RWPE2 (cell line): ENCODE measurements around the gene ADGRF3.

Experiments
- ATAC-seq: fragments of 200-7000 bp; cut with Tn5 transposase; 3 replicates; pipeline ENCODE4 v1.9.1; 2021; ENCODE audit warnings: low read depth
- DNase-seq: peaks from one replicate; pipeline ENCODE4 v3.0.0-alpha.2; 2020; ENCODE audit warnings: low spot score
- H3K27ac ChIP-seq: fragments of 450-650 bp; 2 replicates; pipeline ENCODE4 v1.5.1; 2017; ENCODE audit warnings: mild to moderate bottlenecking; ENCODE audit not compliant: poor library complexity, severe bottlenecking
- H3K27me3 ChIP-seq: fragments of 250-450 bp; sonication (Bioruptor Pico); 2 replicates; pipeline ENCODE4 v1.5.1; 2021; ENCODE audit warnings: mild to moderate bottlenecking, moderate library complexity; ENCODE audit not compliant: insufficient read depth, poor library complexity, severe bottlenecking
- H3K36me3 ChIP-seq: fragments of 250-450 bp; sonication (Bioruptor Pico); 2 replicates; pipeline ENCODE4 v1.5.1; 2020; ENCODE audit warnings: low read depth, mild to moderate bottlenecking, moderate library complexity
- H3K4me1 ChIP-seq: fragments of 250-450 bp; sonication (Bioruptor Pico); 2 replicates; pipeline ENCODE4 v1.5.1; 2021; ENCODE audit warnings: mild to moderate bottlenecking, moderate library complexity; ENCODE audit not compliant: insufficient read depth, poor library complexity, severe bottlenecking
- H3K4me3 ChIP-seq: fragments of 250-450 bp; sonication (Bioruptor Pico); 2 replicates; pipeline ENCODE4 v1.5.1; 2021; ENCODE audit warnings: mild to moderate bottlenecking, moderate library complexity; ENCODE audit not compliant: severe bottlenecking
- H3K9me3 ChIP-seq: fragments of 250-450 bp; sonication (Bioruptor Pico); 2 replicates; pipeline ENCODE4 v1.5.1; 2021; ENCODE audit warnings: mild to moderate bottlenecking, moderate library complexity; ENCODE audit not compliant: severe bottlenecking
- TF ChIP-seq, protein P1 (sequence below): fragments of 450-650 bp; IDR thresholded peaks from one replicate; pipeline ENCODE4 v1.5.1; 2017; ENCODE audit warnings: mild to moderate bottlenecking, moderate library complexity; ENCODE audit not compliant: poor library complexity, severe bottlenecking

ADGRF3 gene

DNA sequence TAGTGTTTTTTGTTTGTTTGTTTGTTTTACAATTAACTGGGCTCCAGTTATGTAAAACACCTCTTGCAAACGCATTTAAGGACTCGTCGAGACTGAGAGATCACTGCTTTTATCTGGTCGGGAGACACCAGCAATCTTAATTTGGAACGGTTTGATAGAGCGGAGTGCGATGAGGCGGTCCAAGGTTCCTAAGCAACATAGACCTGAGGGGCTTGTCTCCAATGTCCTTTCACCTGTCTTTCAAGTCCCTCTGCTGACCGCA, 1.4 kb downstream of the ADGRF3 start:
- no peaks in the 10 kb centered on the region for H3K27me3 ChIP-seq
- no peaks in the 10 kb centered on the region for H3K9me3 ChIP-seq
- no peak; the same call in 2 of the 3 replicates for ATAC-seq
- peak overlapping the region; percentile 76 for H3K27ac ChIP-seq
- TF ChIP-seq, protein P1, sequence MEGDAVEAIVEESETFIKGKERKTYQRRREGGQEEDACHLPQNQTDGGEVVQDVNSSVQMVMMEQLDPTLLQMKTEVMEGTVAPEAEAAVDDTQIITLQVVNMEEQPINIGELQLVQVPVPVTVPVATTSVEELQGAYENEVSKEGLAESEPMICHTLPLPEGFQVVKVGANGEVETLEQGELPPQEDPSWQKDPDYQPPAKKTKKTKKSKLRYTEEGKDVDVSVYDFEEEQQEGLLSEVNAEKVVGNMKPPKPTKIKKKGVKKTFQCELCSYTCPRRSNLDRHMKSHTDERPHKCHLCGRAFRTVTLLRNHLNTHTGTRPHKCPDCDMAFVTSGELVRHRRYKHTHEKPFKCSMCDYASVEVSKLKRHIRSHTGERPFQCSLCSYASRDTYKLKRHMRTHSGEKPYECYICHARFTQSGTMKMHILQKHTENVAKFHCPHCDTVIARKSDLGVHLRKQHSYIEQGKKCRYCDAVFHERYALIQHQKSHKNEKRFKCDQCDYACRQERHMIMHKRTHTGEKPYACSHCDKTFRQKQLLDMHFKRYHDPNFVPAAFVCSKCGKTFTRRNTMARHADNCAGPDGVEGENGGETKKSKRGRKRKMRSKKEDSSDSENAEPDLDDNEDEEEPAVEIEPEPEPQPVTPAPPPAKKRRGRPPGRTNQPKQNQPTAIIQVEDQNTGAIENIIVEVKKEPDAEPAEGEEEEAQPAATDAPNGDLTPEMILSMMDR: no peak
- peak overlapping the region; percentile 68 for H3K4me3 ChIP-seq
- no peak for DNase-seq
- H3K36me3 ChIP-seq: peaks cover 10% of the 10 kb centered on the region; the same call in 1 of the 2 replicates
- H3K4me1 ChIP-seq: peaks cover 20% of the 10 kb centered on the region

DNA sequence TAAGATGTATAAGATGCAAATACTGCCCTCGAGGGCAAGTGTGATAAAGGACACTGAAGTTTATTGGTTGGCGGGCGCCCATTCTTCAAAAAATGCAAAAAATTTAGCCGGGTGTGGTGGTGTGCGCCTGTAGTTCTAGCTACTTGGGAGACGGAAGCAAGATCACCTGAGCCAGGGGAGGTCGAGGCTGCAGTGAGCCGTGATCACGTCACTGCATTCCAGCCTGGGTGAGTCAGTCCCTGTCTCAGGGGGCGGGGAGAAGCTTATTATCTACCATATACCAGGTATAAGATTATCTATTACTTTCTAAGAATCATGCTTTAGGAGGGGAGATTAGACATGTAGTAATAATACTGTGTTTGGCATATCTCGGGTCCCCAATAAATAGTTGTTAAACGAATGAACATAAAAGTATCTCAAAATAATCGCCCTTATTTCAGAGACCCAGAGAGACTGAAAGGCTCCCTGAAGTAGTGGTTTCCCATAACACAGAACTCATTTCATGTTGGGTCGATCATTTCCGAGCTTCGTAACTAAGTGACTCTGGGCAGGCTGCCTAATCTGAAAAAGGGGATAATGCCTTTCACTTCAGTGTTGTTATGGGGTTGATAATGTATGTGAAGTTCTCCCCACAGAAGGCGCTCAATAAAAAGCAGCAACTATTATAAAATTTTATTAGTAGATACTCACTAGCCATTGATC, 1.9 kb downstream of the ADGRF3 start:
- TF ChIP-seq, protein P1: no peak
- DNase-seq (no peak), ATAC-seq (no peak; the same call in 2 of the 3 replicates)
- Histone ChIP-seq H3K9me3 (no peaks in the 10 kb centered on the region), H3K27me3 (no peaks in the 10 kb centered on the region), H3K4me3 (peak overlapping the region; percentile 68), H3K36me3 (peaks cover 10% of the 10 kb centered on the region; the same call in 1 of the 2 replicates), H3K27ac (peak overlapping the region; percentile 76), H3K4me1 (peaks cover 20% of the 10 kb centered on the region)

DNA sequence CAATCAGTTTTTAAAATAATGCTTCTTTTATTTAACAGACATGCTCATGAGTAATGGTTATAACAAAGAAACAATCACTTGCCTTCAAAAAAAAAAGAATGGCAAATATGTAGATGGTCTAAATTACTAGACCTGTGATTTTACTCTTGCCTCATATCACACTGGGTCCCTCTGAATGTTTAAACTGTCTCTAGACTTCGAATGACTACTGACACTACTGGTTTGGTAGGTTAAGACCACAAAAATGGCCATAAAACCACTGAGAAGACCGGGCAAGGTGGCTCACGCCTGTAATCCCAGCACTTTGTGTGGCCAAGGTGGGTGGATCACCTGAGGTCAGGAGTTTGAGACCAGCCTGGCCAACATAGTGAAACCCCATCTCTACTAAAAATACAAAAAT, 5.8 kb downstream of the ADGRF3 start:
- H3K4me3 ChIP-seq: no peak overlapping the region
- no peak overlapping the region for H3K27ac ChIP-seq
- TF ChIP-seq, protein P1: no peak
- DNase-seq (no peak), ATAC-seq (no peak)
- peaks cover 11% of the 10 kb centered on the region for H3K4me1 ChIP-seq
- H3K36me3 ChIP-seq: 0 out of 2 replicates have a peak, but pooled peaks cover 4% of the 10 kb centered on the region
- H3K27me3 ChIP-seq: no peaks in the 10 kb centered on the region
- H3K9me3 ChIP-seq: no peaks in the 10 kb centered on the region

DNA sequence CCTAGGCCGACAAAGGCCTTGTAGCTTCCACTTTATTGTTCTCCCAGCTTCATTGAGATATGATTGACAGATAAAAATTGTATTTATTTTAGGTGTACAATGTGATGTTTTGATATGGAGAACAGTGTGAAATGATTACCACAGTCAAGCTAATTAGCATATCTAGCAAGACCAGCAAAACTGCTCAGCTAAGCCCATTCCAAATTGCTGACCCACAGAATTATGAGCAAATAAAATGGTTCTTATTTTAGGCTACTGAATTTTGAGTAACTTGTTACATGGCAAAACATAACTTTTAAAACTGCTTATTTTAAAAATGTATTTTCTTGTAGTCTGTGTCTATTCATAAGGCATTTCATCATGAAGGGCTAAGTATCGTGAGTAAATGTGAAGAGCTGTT, 9.3 kb downstream of the ADGRF3 start:
- TF ChIP-seq, protein P1: no peak
- H3K9me3 ChIP-seq: no peaks in the 10 kb centered on the region
- H3K4me3 ChIP-seq: no peak overlapping the region
- no peaks in the 10 kb centered on the region for H3K4me1 ChIP-seq
- no peaks in the 10 kb centered on the region for H3K27me3 ChIP-seq
- DNase-seq: no peak
- no peaks in the 10 kb centered on the region for H3K36me3 ChIP-seq
- no peak overlapping the region for H3K27ac ChIP-seq
- no peak for ATAC-seq

DNA sequence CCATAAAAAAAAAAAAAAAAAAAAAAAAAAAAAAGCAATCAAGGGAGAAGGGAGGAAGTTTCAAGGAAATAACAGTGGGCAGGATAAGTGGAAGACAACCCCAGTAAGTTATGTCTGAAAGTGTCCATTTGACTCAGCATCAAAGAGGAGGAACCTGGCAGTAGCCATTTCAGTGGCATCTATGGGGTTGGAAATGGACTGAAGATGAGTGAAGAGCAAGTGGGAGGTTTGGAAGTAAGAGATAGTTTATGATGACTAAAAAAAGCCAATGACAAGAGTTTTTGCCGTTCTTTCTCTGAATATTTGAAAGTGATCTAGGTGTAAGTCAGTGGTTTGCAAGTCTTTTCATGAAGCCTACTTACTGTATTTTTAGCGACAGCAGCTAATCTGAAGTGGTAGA, 9.9 kb downstream of the ADGRF3 start:
- no peak for ATAC-seq
- TF ChIP-seq, protein P1: no peak
- H3K4me1 ChIP-seq: no peaks in the 10 kb centered on the region
- DNase-seq: no peak
- H3K36me3 ChIP-seq: no peaks in the 10 kb centered on the region
- no peaks in the 10 kb centered on the region for H3K9me3 ChIP-seq
- no peaks in the 10 kb centered on the region for H3K27me3 ChIP-seq
- H3K27ac ChIP-seq: no peak overlapping the region
- H3K4me3 ChIP-seq: no peak overlapping the region
